Pancreas (tissue), 10 donors: ENCODE data around the gene ASB3. TPM values are rescaled to one million over a fixed set of nuclear protein-coding genes. Genes with fewer than 3 reads are reported as not detected.
"Not testable (repeated sequence)": the region's sequence is repeated elsewhere in the genome, so short reads cannot be mapped to it uniquely, and the experiment has no call there.

ENCODE experiments used
- ATAC-seq, 4 donors: fragments of 200-7000 bp; cut with Tn5 transposase; one replicate each; pipeline versions ENCODE4 v1.8.0 to v1.9.1; 2020; ENCODE audit warnings: mild to moderate bottlenecking in 4 of 4, moderate library complexity in 4 of 4
- DNase-seq, 6 donors: peaks; one replicate each; pipeline ENCODE4 v3.0.0-alpha.2; 2020
- FAIRE-seq: peaks from 2 replicates; lab custom pipeline; 2012; peaks lifted over from hg19 to GRCh38; lab: Jason Lieb, UNC
- H3K27ac ChIP-seq, 4 donors: fragments of 200-600 bp; sonication (generic); 1 replicate in 3 of 4; 2 replicates in 1 of 4; pipeline versions ENCODE4 v1.5.0 to v1.8.0; 2020
- H3K27me3 ChIP-seq, 4 donors: fragments of 200-600 bp; one replicate each; pipeline ENCODE4 v1.8.0; 2021
- H3K36me3 ChIP-seq, 3 donors: fragments of 200-600 bp; sonication (generic) in 1 of 3; one replicate each; pipeline versions ENCODE4 v1.5.0 to v1.8.0; 2020 to 2021
- H3K4me1 ChIP-seq, 3 donors: fragments of 200-600 bp; one replicate each; pipeline ENCODE4 v1.8.0; 2021
- H3K4me3 ChIP-seq, 4 donors: fragments of 200-600 bp; sonication (generic) in 2 of 4; one replicate each; pipeline versions ENCODE4 v1.5.0 to v1.8.0; 2020 to 2021
- H3K9me3 ChIP-seq, 4 donors: fragments of 200-600 bp; one replicate each; pipeline ENCODE4 v1.8.0; 2021
- CTCF ChIP-seq, 4 donors: fragments of 200-600 bp; sonication (generic) in 3 of 4; IDR thresholded peaks; one replicate each; pipeline versions ENCODE4 v1.5.0 to v1.8.0; 2021; ENCODE audit warnings: antibody characterized with exemption in 4 of 4
- WGBS, 2 donors: extraction: QIAGEN DNeasy Blood & Tissue Kit; methylation state at CpG; one replicate each; pipeline ENCODE4 v1.1.7; 2013; 5-methylcytosine and 5-hydroxymethylcytosine counted together
- intact Hi-C, 3 donors: fragments of 100-400 bp; cut with DNase I; formaldehyde crosslinking; loops; one replicate each; pipeline versions ENCODE4 v1.11.1 to v1.14.2; 2022
- polyA plus RNA-seq, 2 donors: library from polyadenylated mRNA; stranded (reverse); fragments of 200-250 nt; gene quantifications; one replicate each; pipeline ENCODE4 v1.2.3, GENCODE V29; 2013
- total RNA-seq, 6 donors: library from RNA; stranded (reverse); fragmentation: NEBNext Ultra II Directional in 4 of 6; extraction: Animal tissue kit (Norgen Biotek cat#: 25700) in 4 of 6; gene quantifications; one replicate each; pipeline versions ENCODE4 v1.2.1 to v1.2.4, GENCODE V29; 2021 to 2023
- donor health status: healthy with polysubstance abuse.
- donor health status: DM: no; HTN: no; CAD: no; lungs with moderate emphysema.
- donor health status: DM: no; HTN: no; CAD: no.
- donor health status: control.
- donor health status: control.
- donor health status: Bipolar disorder and iron deficiency.
- donor health status: DM: yes; HTN: yes; CAD: no.
- donor health status: DM: no; HTN: no; CAD: no.
- donor health status: DM: no; HTN: no; CAD: no.
- donor health status: DM: yes; HTN: yes; CAD: no.

The ASB3 gene
- total and polyA plus RNA-seq, 8 donors: 4.3 to 10.1 (median 7.2) TPM

DNA sequence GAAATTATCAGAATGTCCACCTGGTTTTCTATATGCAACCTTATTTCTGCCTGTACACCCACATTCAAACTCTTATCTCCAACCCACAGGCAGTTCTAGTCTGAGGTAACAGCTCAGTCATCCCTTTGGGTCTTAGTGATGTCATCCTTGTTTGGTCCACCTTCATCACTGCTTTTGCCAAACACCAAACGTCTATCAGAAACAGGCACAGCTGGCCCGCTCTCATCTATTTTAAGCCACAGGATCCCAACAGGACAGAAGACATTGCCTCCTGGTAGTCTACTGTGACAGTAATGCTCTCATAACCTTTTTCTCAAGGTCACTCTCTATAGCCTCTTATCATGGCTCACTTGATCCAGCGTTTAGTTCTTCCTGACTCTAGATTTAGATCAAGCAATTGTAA lies 118.1 kb downstream of the ASB3 start:
- no peak overlapping the region for H3K4me3 ChIP-seq
- FAIRE-seq (no peak), ATAC-seq (no peak), DNase-seq (no peak)
- no peaks in the 10 kb centered on the region for H3K36me3 ChIP-seq
- H3K27me3 ChIP-seq: no peaks in the 10 kb centered on the region
- intact Hi-C loops: no loop called here
- no peaks in the 10 kb centered on the region for H3K9me3 ChIP-seq
- WGBS, 2 donors: 56 to 62% methylated on average over 3 of the region's 3 CpGs
- no peaks in the 10 kb centered on the region for H3K4me1 ChIP-seq
- H3K27ac ChIP-seq: no peak overlapping the region
- no peak for TF ChIP-seq CTCF (IDR thresholded peaks at IDR 0.05)

- H3K27ac ChIP-seq, DNase-seq, H3K36me3 ChIP-seq, H3K9me3 ChIP-seq, H3K27me3 ChIP-seq, H3K4me1 ChIP-seq, ATAC-seq, FAIRE-seq, intact Hi-C loops, H3K4me3 ChIP-seq: not testable (repeated sequence)
- WGBS, 2 donors: 95 to 97% methylated on average over 5 of the region's 5 CpGs
These were observed 119.6 kb downstream of the ASB3 start for GRCh38 chr2:53667130-53667529.

GRCh38 chr2:53660886-53661285 lies 125.9 kb downstream of the ASB3 start:
- ATAC-seq: no peak
- 94 to 99% methylated on average over 2 of the region's 2 CpGs for WGBS, 2 donors

DNA sequence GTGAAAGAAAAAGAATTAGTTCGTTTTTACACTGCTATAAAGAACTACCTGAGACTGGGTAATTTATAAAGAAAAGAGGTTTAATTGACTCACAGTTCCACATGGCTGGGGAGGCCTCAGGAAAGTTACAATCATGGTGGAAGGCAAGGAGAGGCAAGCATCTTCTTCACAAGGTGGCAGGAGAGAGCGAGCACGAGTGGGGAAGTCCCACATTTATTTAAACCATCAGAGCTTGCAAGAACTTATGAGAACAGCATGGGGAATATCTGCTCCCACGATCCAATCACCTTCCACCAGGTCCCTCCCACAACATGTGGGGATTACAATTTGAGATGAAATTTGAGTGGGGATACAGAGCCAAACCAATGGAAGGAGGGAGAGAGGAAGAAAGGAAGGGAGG lies 128.3 kb downstream of the ASB3 start:
- intact Hi-C loops, H3K27ac ChIP-seq, H3K4me3 ChIP-seq, FAIRE-seq, H3K4me1 ChIP-seq, H3K9me3 ChIP-seq, H3K36me3 ChIP-seq, H3K27me3 ChIP-seq, DNase-seq, ATAC-seq: not testable (repeated sequence)
- WGBS, 2 donors: 75 to 86% methylated on average over 4 of the region's 4 CpGs

More at GRCh38 chr2:53660886-53661285, 125.9 kb downstream of the ASB3 start:
- no peak overlapping the region for H3K4me3 ChIP-seq
- H3K4me1 ChIP-seq: no peaks in the 10 kb centered on the region
- H3K36me3 ChIP-seq: no peaks in the 10 kb centered on the region
- H3K27me3 ChIP-seq: no peaks in the 10 kb centered on the region
- DNase-seq (no peak), FAIRE-seq (no peak)
- no peaks in the 10 kb centered on the region for H3K9me3 ChIP-seq
- no peak for TF ChIP-seq CTCF (IDR thresholded peaks at IDR 0.05)
- intact Hi-C loops: no loop called here
- no peak overlapping the region for H3K27ac ChIP-seq

- Histone ChIP-seq H3K4me3 (no peak overlapping the region), H3K27me3 (no peaks in the 10 kb centered on the region), H3K36me3 (no peaks in the 10 kb centered on the region), H3K4me1 (no peaks in the 10 kb centered on the region), H3K27ac (no peak overlapping the region), H3K9me3 (no peaks in the 10 kb centered on the region)
- DNase-seq (no peak), ATAC-seq (no peak), FAIRE-seq (no peak)
- 89% methylated on average over 1 of the region's 1 CpG for WGBS, 2 donors
- intact Hi-C loops: no loop called here
- TF ChIP-seq CTCF (IDR thresholded peaks at IDR 0.05): no peak
These were observed 131.5 kb downstream of the ASB3 start for GRCh38 chr2:53655256-53655655.

DNA sequence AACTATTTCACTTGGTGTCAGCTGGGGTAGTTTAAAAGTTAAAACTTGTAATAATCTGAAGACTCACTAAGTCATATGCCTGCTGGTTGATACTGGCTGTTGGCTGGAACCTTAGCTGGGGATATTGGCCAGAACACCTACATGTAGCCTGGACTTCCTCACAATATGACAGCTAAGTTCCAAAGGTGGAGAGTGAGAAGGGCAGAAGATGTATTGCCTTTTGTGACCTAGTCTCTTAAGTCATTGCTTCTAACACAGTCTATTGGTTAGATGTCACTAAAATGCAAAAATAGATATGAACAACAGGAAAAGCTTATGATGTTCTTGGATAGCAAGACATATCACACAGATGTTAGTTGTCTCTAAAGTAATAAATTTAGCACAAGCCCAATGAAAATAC lies 132.4 kb downstream of the ASB3 start:
- intact Hi-C loops: no loop called here
- peak; percentile 82 for FAIRE-seq
- no peak for DNase-seq
- Histone ChIP-seq H3K36me3 (no peaks in the 10 kb centered on the region), H3K27ac (no peak overlapping the region), H3K27me3 (no peaks in the 10 kb centered on the region), H3K9me3 (no peaks in the 10 kb centered on the region), H3K4me3 (no peak overlapping the region), H3K4me1 (no peaks in the 10 kb centered on the region)
- ATAC-seq: no peak
- TF ChIP-seq CTCF (IDR thresholded peaks at IDR 0.05): no peak
